Smooth muscle cell (in vitro differentiated cells): ENCODE results near the gene PROZ. TPM values are rescaled to one million over a fixed set of nuclear protein-coding genes. Genes with fewer than 3 reads are reported as not detected.

Experiments
- DNase-seq: peaks from one replicate; lab custom pipeline; 2025; ENCODE audit not compliant: unreplicated experiment; lab: John Stamatoyannopoulos, UW
- H2AFZ ChIP-seq: fragments of 200-600 bp; sonication (generic); 2 replicates; pipeline ENCODE4 v1.6.0; 2016; ENCODE audit warnings: antibody characterized with exemption, low read depth, mild to moderate bottlenecking
- H3F3A ChIP-seq: fragments of 200-600 bp; sonication (generic); 2 replicates; pipeline ENCODE4 v1.6.0; 2017; ENCODE audit warnings: antibody characterized with exemption, low read depth
- H3K27ac ChIP-seq: fragments of 200-600 bp; sonication (generic); 2 replicates; pipeline ENCODE4 v1.5.1; 2016; ENCODE audit warnings: low read depth, mild to moderate bottlenecking
- H3K27me3 ChIP-seq: fragments of 200-600 bp; sonication (generic); 2 replicates; pipeline ENCODE4 v1.6.1; 2016; ENCODE audit warnings: low read depth, mild to moderate bottlenecking
- H3K36me3 ChIP-seq: fragments of 200-600 bp; sonication (generic); 2 replicates; pipeline ENCODE4 v1.5.1; 2016; ENCODE audit warnings: low read depth
- H3K4me1 ChIP-seq: fragments of 200-600 bp; sonication (generic); 2 replicates; pipeline ENCODE4 v1.5.1; 2016; ENCODE audit warnings: low read depth
- H3K4me2 ChIP-seq: fragments of 200-600 bp; sonication (generic); 2 replicates; pipeline ENCODE4 v1.6.0; 2016; ENCODE audit warnings: mild to moderate bottlenecking
- H3K4me3 ChIP-seq: fragments of 200-600 bp; sonication (generic); 2 replicates; pipeline ENCODE4 v1.5.1; 2016; ENCODE audit warnings: mild to moderate bottlenecking
- H3K79me2 ChIP-seq: fragments of 200-600 bp; sonication (generic); 2 replicates; pipeline ENCODE4 v1.6.0; 2016; ENCODE audit warnings: low read depth, mild to moderate bottlenecking
- H3K9ac ChIP-seq: fragments of 200-600 bp; sonication (generic); 2 replicates; pipeline ENCODE4 v1.6.0; 2016; ENCODE audit warnings: low read depth
- H3K9me3 ChIP-seq: fragments of 200-600 bp; sonication (generic); replicated peaks from 2 replicates; pipeline ENCODE4 v1.5.1; 2016; ENCODE audit warnings: low read depth
- H4K20me1 ChIP-seq: fragments of 200-600 bp; sonication (generic); 2 replicates; pipeline ENCODE4 v1.6.0; 2016; ENCODE audit warnings: low read depth
- CTCF ChIP-seq: fragments of 200-600 bp; sonication (generic); IDR thresholded peaks from 2 replicates; pipeline ENCODE4 v1.5.1; 2017; ENCODE audit warnings: borderline replicate concordance, mild to moderate bottlenecking, antibody characterized with exemption; ENCODE audit not compliant: insufficient read depth, poor library complexity, severe bottlenecking
- WGBS: methylation state at CpG from one replicate; pipeline ENCODE4 v1.1.7; 2016; ENCODE audit warnings: low lambda C conversion rate; 5-methylcytosine and 5-hydroxymethylcytosine counted together
- polyA plus RNA-seq: library from polyadenylated mRNA; unstranded; fragments of >200 nt; fragmentation: Nextera tagmentation; extraction: Ambion mirVana; gene quantifications from 2 replicates; pipeline ENCODE4 v1.2.1, GENCODE V29; 2016
- total RNA-seq: library from RNA; depleted of rRNA; stranded (reverse); fragments of >200 nt; gene quantifications from 2 replicates; pipeline ENCODE4 v1.2.3, GENCODE V29; 2014

PROZ gene
- total and polyA plus RNA-seq, 2 experiments from 2014 or later, result not detected

- DNase-seq, result no peak
- no peak overlapping the region for H3K9ac ChIP-seq
- H3K36me3 ChIP-seq, result peaks cover 23% of the 10 kb centered on the region
- no peak overlapping the region for H3K4me3 ChIP-seq
- 93% methylated on average over 9 of the region's 9 CpGs for WGBS
- no peak overlapping the region for H3K4me2 ChIP-seq
- H3F3A ChIP-seq, result no peaks in the 10 kb centered on the region
- H3K4me1 ChIP-seq, result no peaks in the 10 kb centered on the region
- H2AFZ ChIP-seq, result no peak overlapping the region
- no peaks in the 10 kb centered on the region for H3K9me3 ChIP-seq
- H4K20me1 ChIP-seq, result peaks cover 37% of the 10 kb centered on the region
- H3K27ac ChIP-seq, result no peak overlapping the region
- TF ChIP-seq CTCF, result no peak
- no peaks in the 10 kb centered on the region for H3K27me3 ChIP-seq
- H3K79me2 ChIP-seq, result peaks cover 25% of the 10 kb centered on the region
Measured at GRCh38 chr13:113196970-113197737, 38.7 kb downstream of the PROZ start.

- peaks cover 74% of the 10 kb centered on the region for H4K20me1 ChIP-seq
- H3K4me2 ChIP-seq, result no peak overlapping the region
- H3K79me2 ChIP-seq, result peaks cover 72% of the 10 kb centered on the region
- no peaks in the 10 kb centered on the region for H3K9me3 ChIP-seq
- no peak overlapping the region for H3K4me3 ChIP-seq
- no peak overlapping the region for H2AFZ ChIP-seq
- H3K36me3 ChIP-seq, result peaks cover 11% of the 10 kb centered on the region
- WGBS, result 92% methylated on average over 2 of the region's 2 CpGs
- H3F3A ChIP-seq, result peaks cover 6% of the 10 kb centered on the region
- no peak overlapping the region for H3K27ac ChIP-seq
- TF ChIP-seq CTCF, result no peak
- H3K27me3 ChIP-seq, result no peaks in the 10 kb centered on the region
- H3K9ac ChIP-seq, result no peak overlapping the region
- H3K4me1 ChIP-seq, result no peaks in the 10 kb centered on the region
- DNase-seq, result no peak
Measured at GRCh38 chr13:113201815-113202214, 43.4 kb downstream of the PROZ start.

GRCh38 chr13:113202912-113203311 lies 44.5 kb downstream of the PROZ start:
- WGBS, result 95% methylated on average over 4 of the region's 4 CpGs
- no peaks in the 10 kb centered on the region for H3K9me3 ChIP-seq
- no peak overlapping the region for H3K4me3 ChIP-seq
- H3F3A ChIP-seq, result peaks cover 6% of the 10 kb centered on the region
- H3K79me2 ChIP-seq, result peaks cover 83% of the 10 kb centered on the region
- H3K36me3 ChIP-seq, result peaks cover 2% of the 10 kb centered on the region
- no peaks in the 10 kb centered on the region for H3K27me3 ChIP-seq
- no peak for DNase-seq
- H2AFZ ChIP-seq, result no peak overlapping the region
- H4K20me1 ChIP-seq, result peaks cover 74% of the 10 kb centered on the region
- H3K27ac ChIP-seq, result no peak overlapping the region
- no peak overlapping the region for H3K4me2 ChIP-seq
- peaks cover 4% of the 10 kb centered on the region for H3K4me1 ChIP-seq
- no peak for TF ChIP-seq CTCF
- H3K9ac ChIP-seq, result no peak overlapping the region
